Colonic mucosa (tissue), 4 donors: ENCODE measurements around the gene PARN. TPM values are rescaled to one million over a fixed set of nuclear protein-coding genes. Genes with fewer than 3 reads are reported as not detected.

Experiments
- DNase-seq: peaks from one replicate; pipeline ENCODE4 v3.0.0-alpha.2; 2020
- H3K27ac ChIP-seq: fragments of 200-600 bp; one replicate; pipeline ENCODE4 v1.8.0; 2021
- H3K27me3 ChIP-seq: fragments of 200-600 bp; one replicate; pipeline ENCODE4 v1.8.0; 2021
- H3K36me3 ChIP-seq: fragments of 200-600 bp; one replicate; pipeline ENCODE4 v1.8.0; 2021
- H3K4me1 ChIP-seq: fragments of 200-600 bp; one replicate; pipeline ENCODE4 v1.8.0; 2021; ENCODE audit warnings: mild to moderate bottlenecking
- H3K4me3 ChIP-seq: fragments of 200-600 bp; one replicate; pipeline ENCODE4 v1.8.0; 2021
- H3K9ac ChIP-seq, 2 donors: one replicate each; pipeline ENCODE4 v1.7.0; 2013; ENCODE audit warnings: control low read depth in 2 of 2, low read depth in 2 of 2, low read length in 2 of 2
- H3K9me3 ChIP-seq: fragments of 200-600 bp; one replicate; pipeline ENCODE4 v1.8.0; 2021
- CTCF ChIP-seq: fragments of 200-600 bp; IDR thresholded peaks from one replicate; pipeline ENCODE4 v1.8.0; 2022; ENCODE audit warnings: antibody characterized with exemption, mild to moderate bottlenecking
- intact Hi-C: fragments of 100-400 bp; cut with DNase I; formaldehyde crosslinking; loops from one replicate; pipeline ENCODE4 v1.14.1; 2022
- total RNA-seq, 2 donors: library from RNA; stranded (reverse); fragmentation: NEBNext Ultra II Directional in 1 of 2; extraction: Animal tissue kit (Norgen Biotek cat#: 25700) in 1 of 2; gene quantifications; one replicate each; pipeline ENCODE4 v1.2.1, GENCODE V29; 2021
- donor health status: healthy.
- donor health status: DM: no; HTN: no; CAD: no.
- donor health status: DM: no; HTN: no; CAD: no.

The PARN gene
- total RNA-seq, 2 donors from 2014 or later, result 24.2 to 25.6 TPM

- Histone ChIP-seq H3K27me3 (no peaks in the 10 kb centered on the region), H3K27ac (no peak overlapping the region), H3K9ac (no peak overlapping the region), H3K36me3 (no peaks in the 10 kb centered on the region), H3K4me1 (no peaks in the 10 kb centered on the region), H3K9me3 (no peaks in the 10 kb centered on the region), H3K4me3 (no peak overlapping the region)
- TF ChIP-seq CTCF, result no peak
- intact Hi-C loops, result no loop called here
- no peak for DNase-seq
Observed at GRCh38 chr16:14523632-14524031, 106.4 kb downstream of the PARN start.

GRCh38 chr16:14522671-14523070 is 107.4 kb downstream of the PARN start:
- intact Hi-C loops, result no loop called here
- H3K9ac ChIP-seq, result no peak overlapping the region
- H3K4me3 ChIP-seq, result no peak overlapping the region
- no peaks in the 10 kb centered on the region for H3K27me3 ChIP-seq
- no peaks in the 10 kb centered on the region for H3K9me3 ChIP-seq
- no peaks in the 10 kb centered on the region for H3K36me3 ChIP-seq
- no peak for TF ChIP-seq CTCF
- no peaks in the 10 kb centered on the region for H3K4me1 ChIP-seq
- no peak for DNase-seq
- no peak overlapping the region for H3K27ac ChIP-seq

- no peak overlapping the region for H3K9ac ChIP-seq
- no peak overlapping the region for H3K4me3 ChIP-seq
- intact Hi-C loops, result no loop called here
- H3K36me3 ChIP-seq, result no peaks in the 10 kb centered on the region
- no peaks in the 10 kb centered on the region for H3K4me1 ChIP-seq
- DNase-seq, result no peak
- H3K27ac ChIP-seq, result no peak overlapping the region
- TF ChIP-seq CTCF, result no peak
- no peaks in the 10 kb centered on the region for H3K27me3 ChIP-seq
- no peaks in the 10 kb centered on the region for H3K9me3 ChIP-seq
Observed at GRCh38 chr16:14520753-14521152, 109.3 kb downstream of the PARN start.

- no peaks in the 10 kb centered on the region for H3K4me1 ChIP-seq
- no peak overlapping the region for H3K27ac ChIP-seq
- TF ChIP-seq CTCF, result no peak
- H3K4me3 ChIP-seq, result no peak overlapping the region
- no peaks in the 10 kb centered on the region for H3K9me3 ChIP-seq
- no peaks in the 10 kb centered on the region for H3K36me3 ChIP-seq
- intact Hi-C loops, result no loop called here
- H3K9ac ChIP-seq, result no peak overlapping the region
- no peaks in the 10 kb centered on the region for H3K27me3 ChIP-seq
- no peak for DNase-seq
Observed at GRCh38 chr16:14514967-14515366, 115.1 kb downstream of the PARN start.

- Histone ChIP-seq H3K27me3 (no peaks in the 10 kb centered on the region), H3K4me3 (no peak overlapping the region), H3K36me3 (no peaks in the 10 kb centered on the region), H3K9ac (no peak overlapping the region), H3K4me1 (no peaks in the 10 kb centered on the region), H3K27ac (no peak overlapping the region), H3K9me3 (no peaks in the 10 kb centered on the region)
- no peak for TF ChIP-seq CTCF
- intact Hi-C loops, result no loop called here
- no peak for DNase-seq
Observed at GRCh38 chr16:14513389-14514107, 116.5 kb downstream of the PARN start.
